Smooth muscle cell (in vitro differentiated cells): Measurements from ENCODE around the gene TBX4. TPM values are rescaled to one million over a fixed set of nuclear protein-coding genes. Genes with fewer than 3 reads are reported as not detected.

Experiments used
- DNase-seq: peaks from one replicate; lab custom pipeline; 2025; ENCODE audit not compliant: unreplicated experiment; lab: John Stamatoyannopoulos, UW
- H2AFZ ChIP-seq: fragments of 200-600 bp; sonication (generic); 2 replicates; pipeline ENCODE4 v1.6.0; 2016; ENCODE audit warnings: antibody characterized with exemption, low read depth, mild to moderate bottlenecking
- H3F3A ChIP-seq: fragments of 200-600 bp; sonication (generic); 2 replicates; pipeline ENCODE4 v1.6.0; 2017; ENCODE audit warnings: antibody characterized with exemption, low read depth
- H3K27ac ChIP-seq: fragments of 200-600 bp; sonication (generic); 2 replicates; pipeline ENCODE4 v1.5.1; 2016; ENCODE audit warnings: low read depth, mild to moderate bottlenecking
- H3K27me3 ChIP-seq: fragments of 200-600 bp; sonication (generic); 2 replicates; pipeline ENCODE4 v1.6.1; 2016; ENCODE audit warnings: low read depth, mild to moderate bottlenecking
- H3K36me3 ChIP-seq: fragments of 200-600 bp; sonication (generic); 2 replicates; pipeline ENCODE4 v1.5.1; 2016; ENCODE audit warnings: low read depth
- H3K4me1 ChIP-seq: fragments of 200-600 bp; sonication (generic); 2 replicates; pipeline ENCODE4 v1.5.1; 2016; ENCODE audit warnings: low read depth
- H3K4me2 ChIP-seq: fragments of 200-600 bp; sonication (generic); 2 replicates; pipeline ENCODE4 v1.6.0; 2016; ENCODE audit warnings: mild to moderate bottlenecking
- H3K4me3 ChIP-seq: fragments of 200-600 bp; sonication (generic); 2 replicates; pipeline ENCODE4 v1.5.1; 2016; ENCODE audit warnings: mild to moderate bottlenecking
- H3K79me2 ChIP-seq: fragments of 200-600 bp; sonication (generic); 2 replicates; pipeline ENCODE4 v1.6.0; 2016; ENCODE audit warnings: low read depth, mild to moderate bottlenecking
- H3K9ac ChIP-seq: fragments of 200-600 bp; sonication (generic); 2 replicates; pipeline ENCODE4 v1.6.0; 2016; ENCODE audit warnings: low read depth
- H3K9me3 ChIP-seq: fragments of 200-600 bp; sonication (generic); replicated peaks from 2 replicates; pipeline ENCODE4 v1.5.1; 2016; ENCODE audit warnings: low read depth
- H4K20me1 ChIP-seq: fragments of 200-600 bp; sonication (generic); 2 replicates; pipeline ENCODE4 v1.6.0; 2016; ENCODE audit warnings: low read depth
- WGBS: methylation state at CpG from one replicate; pipeline ENCODE4 v1.1.7; 2016; ENCODE audit warnings: low lambda C conversion rate; 5-methylcytosine and 5-hydroxymethylcytosine counted together
- polyA plus RNA-seq: library from polyadenylated mRNA; unstranded; fragments of >200 nt; fragmentation: Nextera tagmentation; extraction: Ambion mirVana; gene quantifications from 2 replicates; pipeline ENCODE4 v1.2.1, GENCODE V29; 2016
- total RNA-seq: library from RNA; depleted of rRNA; stranded (reverse); fragments of >200 nt; gene quantifications from 2 replicates; pipeline ENCODE4 v1.2.3, GENCODE V29; 2014
- TF ChIP-seq, protein P1 (sequence below): fragments of 200-600 bp; sonication (generic); IDR thresholded peaks from 2 replicates; pipeline ENCODE4 v1.5.1; 2017; ENCODE audit warnings: borderline replicate concordance, mild to moderate bottlenecking, antibody characterized with exemption; ENCODE audit not compliant: insufficient read depth, poor library complexity, severe bottlenecking

The TBX4 gene
- total and polyA plus RNA-seq, 2 experiments from 2014 or later, result 14.1 to 22.7 TPM

DNA sequence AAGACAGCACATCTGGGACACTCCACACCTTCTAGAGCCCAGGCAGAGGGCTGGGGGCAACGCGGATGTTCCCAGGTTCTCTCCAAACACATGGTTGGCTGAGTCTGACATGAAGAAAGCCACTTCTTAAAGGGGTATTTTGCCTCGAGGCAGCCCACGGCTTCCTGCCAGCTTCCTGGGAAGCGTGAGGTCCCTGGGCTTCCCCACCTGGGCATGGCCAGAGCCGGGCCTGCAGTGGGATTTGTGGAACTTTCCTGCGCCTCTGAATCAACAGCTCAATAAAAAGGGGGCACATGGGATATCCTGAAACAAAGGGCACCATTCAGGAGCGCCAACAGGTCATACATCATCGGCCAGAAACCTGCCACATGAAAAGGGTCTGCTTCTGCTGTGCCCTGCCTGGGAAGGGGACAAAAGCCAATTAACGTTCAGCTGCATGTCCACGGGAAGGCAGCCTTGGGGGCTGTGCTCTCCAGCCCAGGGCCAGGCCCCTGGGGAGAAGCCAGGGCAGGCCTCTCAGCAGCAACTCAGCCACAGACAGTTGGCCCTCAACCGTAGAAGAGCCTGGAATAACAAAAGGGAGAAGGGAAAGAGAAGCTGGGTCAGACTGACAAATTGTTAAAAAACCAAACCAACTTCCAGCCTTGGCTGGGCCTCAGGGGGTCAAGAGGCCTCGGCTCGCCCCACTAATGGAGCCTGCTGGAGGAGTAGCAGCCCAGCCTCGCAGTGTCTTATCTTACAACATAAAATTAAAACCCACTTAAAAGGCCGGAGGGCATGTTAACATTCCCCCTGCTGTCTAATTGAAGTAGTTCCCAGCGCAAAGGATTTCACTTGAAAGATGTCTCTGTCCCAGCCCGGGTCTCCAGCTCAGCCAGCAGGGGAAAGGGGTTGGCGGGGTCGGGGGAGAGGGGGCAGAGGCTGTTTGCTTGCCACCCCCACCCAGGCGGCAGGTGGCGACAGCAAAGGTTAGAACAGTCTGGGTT lies 34.2 kb downstream of the TBX4 start:
- Histone ChIP-seq H3K4me3 (no peak overlapping the region), H3K27ac (peak overlapping the region; percentile 75), H4K20me1 (no peaks in the 10 kb centered on the region), H3K4me2 (peak overlapping the region; percentile 73), H2AFZ (peak overlapping the region; percentile 60), H3K9me3 (no peaks in the 10 kb centered on the region), H3K27me3 (no peaks in the 10 kb centered on the region), H3K4me1 (peaks cover 18% of the 10 kb centered on the region), H3F3A (peaks cover 25% of the 10 kb centered on the region), H3K9ac (no peak overlapping the region), H3K79me2 (no peaks in the 10 kb centered on the region), H3K36me3 (no peaks in the 10 kb centered on the region)
- TF ChIP-seq, protein P1, sequence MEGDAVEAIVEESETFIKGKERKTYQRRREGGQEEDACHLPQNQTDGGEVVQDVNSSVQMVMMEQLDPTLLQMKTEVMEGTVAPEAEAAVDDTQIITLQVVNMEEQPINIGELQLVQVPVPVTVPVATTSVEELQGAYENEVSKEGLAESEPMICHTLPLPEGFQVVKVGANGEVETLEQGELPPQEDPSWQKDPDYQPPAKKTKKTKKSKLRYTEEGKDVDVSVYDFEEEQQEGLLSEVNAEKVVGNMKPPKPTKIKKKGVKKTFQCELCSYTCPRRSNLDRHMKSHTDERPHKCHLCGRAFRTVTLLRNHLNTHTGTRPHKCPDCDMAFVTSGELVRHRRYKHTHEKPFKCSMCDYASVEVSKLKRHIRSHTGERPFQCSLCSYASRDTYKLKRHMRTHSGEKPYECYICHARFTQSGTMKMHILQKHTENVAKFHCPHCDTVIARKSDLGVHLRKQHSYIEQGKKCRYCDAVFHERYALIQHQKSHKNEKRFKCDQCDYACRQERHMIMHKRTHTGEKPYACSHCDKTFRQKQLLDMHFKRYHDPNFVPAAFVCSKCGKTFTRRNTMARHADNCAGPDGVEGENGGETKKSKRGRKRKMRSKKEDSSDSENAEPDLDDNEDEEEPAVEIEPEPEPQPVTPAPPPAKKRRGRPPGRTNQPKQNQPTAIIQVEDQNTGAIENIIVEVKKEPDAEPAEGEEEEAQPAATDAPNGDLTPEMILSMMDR, result no peak
- WGBS, result 28% methylated on average over 22 of the region's 22 CpGs
- no peak for DNase-seq

DNA sequence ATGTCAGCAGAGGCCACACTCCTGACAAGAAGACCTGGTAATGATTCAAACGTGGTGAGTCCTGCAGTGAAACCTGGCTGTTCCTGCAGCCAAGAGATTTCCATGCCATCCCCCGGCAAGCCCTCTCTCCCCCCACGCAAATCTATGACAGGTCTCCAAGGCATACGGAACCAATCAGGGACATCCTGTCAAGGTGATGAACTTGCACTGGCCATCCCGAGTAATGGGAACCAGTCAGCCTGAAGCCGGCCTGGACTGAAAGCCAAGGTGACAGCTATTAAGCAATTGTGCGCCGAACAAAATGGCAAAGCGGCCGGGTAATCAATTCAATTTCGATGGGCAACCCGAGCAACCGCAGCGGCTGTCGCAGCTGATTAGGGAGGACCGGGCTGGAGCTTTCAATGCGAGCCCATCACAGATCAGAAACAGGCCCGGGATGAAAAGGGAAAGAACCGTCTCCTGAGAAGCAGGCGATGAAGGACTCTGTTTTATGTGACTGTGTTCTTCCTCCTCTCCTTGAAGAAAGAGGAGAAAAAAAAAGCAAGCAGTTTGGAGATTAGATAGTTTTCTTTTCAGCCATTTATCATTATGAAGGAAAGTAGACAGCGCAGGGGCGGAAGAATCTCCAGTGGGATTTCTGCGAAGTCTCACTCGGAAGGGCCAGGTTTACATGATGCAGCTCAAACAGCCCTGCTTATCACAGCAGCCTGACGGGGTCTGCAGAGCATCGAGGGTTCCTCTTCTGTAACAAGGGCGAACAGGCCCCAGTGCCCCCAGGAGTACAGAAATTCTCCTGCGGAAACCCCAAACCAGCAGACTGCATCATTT lies 35.2 kb downstream of the TBX4 start:
- TF ChIP-seq, protein P1, result no peak
- no peak overlapping the region for H3K9ac ChIP-seq
- no peak for DNase-seq
- peaks cover 18% of the 10 kb centered on the region for H3K4me1 ChIP-seq
- no peaks in the 10 kb centered on the region for H3K79me2 ChIP-seq
- peak overlapping the region; percentile 1 for H2AFZ ChIP-seq
- H3K27me3 ChIP-seq, result no peaks in the 10 kb centered on the region
- H3K9me3 ChIP-seq, result no peaks in the 10 kb centered on the region
- peak overlapping the region; percentile 75 for H3K27ac ChIP-seq
- no peaks in the 10 kb centered on the region for H3K36me3 ChIP-seq
- H4K20me1 ChIP-seq, result no peaks in the 10 kb centered on the region
- H3K4me3 ChIP-seq, result peak overlapping the region; percentile 17
- 23% methylated on average over 28 of the region's 28 CpGs for WGBS
- peaks cover 25% of the 10 kb centered on the region for H3F3A ChIP-seq
- H3K4me2 ChIP-seq, result peak overlapping the region; percentile 73

DNA sequence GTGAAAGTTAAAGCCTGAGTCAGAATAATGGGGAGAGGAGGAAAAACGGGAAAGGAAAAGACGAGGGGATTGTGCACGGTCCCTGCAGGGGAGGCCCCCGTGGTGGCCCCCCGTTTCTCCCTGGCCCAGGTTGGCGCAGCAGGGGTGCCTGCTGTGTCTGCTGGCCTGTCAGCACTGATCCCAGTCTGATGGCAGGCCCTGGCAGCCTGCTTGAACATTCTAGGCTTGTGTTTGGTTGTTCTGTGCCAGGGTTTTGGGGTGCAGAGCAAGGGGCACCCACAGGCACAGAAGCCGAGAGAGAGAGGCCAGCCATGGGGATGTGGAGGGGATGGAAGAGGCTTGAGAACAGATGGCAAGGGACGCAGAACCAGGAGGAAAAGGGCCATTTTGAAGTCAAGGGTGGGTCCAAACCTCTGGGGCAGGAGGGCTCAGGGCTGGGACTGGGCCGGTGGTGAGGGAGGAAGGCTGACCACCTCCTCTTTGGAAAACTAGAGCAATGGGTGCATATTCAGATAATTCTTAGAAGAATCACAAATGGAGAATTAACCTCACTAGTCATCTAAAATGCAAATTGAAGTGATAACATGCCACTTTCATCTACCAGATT lies 35.9 kb downstream of the TBX4 start:
- Histone ChIP-seq H3K9ac (no peak overlapping the region), H3K9me3 (no peaks in the 10 kb centered on the region), H4K20me1 (no peaks in the 10 kb centered on the region), H3K4me2 (peak overlapping the region; percentile 73), H3K4me1 (peaks cover 18% of the 10 kb centered on the region), H3K27me3 (no peaks in the 10 kb centered on the region), H3K27ac (peak overlapping the region; percentile 75), H2AFZ (no peak overlapping the region), H3K36me3 (no peaks in the 10 kb centered on the region), H3F3A (peaks cover 25% of the 10 kb centered on the region), H3K4me3 (no peak overlapping the region), H3K79me2 (no peaks in the 10 kb centered on the region)
- TF ChIP-seq, protein P1, result no peak
- no peak for DNase-seq
- 67% methylated on average over 9 of the region's 9 CpGs for WGBS
